Right lobe of liver (tissue), 4 donors: ENCODE results near the gene ARSG.

Source experiments
- POLR2A ChIP-seq: fragments of 450-650 bp; IDR thresholded peaks from one replicate; pipeline ENCODE4 v1.6.1; 2017; ENCODE audit warnings: antibody characterized with exemption, mild to moderate bottlenecking
- TF ChIP-seq, protein P1 (sequence below), 4 donors: fragments of 200-600 bp in 3 of 4; fragments of 450-650 bp in 1 of 4; IDR thresholded peaks; one replicate each; pipeline versions ENCODE4 v1.5.1 to v1.8.0; 2016 to 2022; ENCODE audit warnings: antibody characterized with exemption in 4 of 4, mild to moderate bottlenecking in 2 of 4
- donor health status: DM: no; HTN: no; CAD: no.
- donor health status: DM: no; HTN: no; CAD: no.
- donor health status: DM: no; HTN: yes; CAD: no.

DNA sequence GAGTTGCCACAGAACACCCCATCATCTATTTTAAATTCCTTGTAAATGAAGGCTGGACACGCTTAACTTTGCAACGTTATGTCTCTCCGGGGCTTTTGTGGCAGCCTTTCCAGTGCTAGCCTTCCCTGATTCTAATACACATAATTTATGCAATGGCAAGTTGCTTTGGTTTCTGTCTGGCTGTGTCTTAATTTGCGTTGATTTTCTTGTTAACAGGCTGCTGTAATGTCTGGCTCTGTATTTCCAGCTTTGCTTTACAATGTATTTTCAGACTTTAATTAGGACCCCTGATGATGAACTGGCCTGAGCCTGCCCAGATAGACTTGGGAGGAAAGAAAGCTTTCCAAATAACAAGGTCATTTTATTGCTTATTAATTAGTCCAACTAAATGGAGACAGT lies 30.3 kb downstream of the ARSG start:
- TF ChIP-seq, protein P1, sequence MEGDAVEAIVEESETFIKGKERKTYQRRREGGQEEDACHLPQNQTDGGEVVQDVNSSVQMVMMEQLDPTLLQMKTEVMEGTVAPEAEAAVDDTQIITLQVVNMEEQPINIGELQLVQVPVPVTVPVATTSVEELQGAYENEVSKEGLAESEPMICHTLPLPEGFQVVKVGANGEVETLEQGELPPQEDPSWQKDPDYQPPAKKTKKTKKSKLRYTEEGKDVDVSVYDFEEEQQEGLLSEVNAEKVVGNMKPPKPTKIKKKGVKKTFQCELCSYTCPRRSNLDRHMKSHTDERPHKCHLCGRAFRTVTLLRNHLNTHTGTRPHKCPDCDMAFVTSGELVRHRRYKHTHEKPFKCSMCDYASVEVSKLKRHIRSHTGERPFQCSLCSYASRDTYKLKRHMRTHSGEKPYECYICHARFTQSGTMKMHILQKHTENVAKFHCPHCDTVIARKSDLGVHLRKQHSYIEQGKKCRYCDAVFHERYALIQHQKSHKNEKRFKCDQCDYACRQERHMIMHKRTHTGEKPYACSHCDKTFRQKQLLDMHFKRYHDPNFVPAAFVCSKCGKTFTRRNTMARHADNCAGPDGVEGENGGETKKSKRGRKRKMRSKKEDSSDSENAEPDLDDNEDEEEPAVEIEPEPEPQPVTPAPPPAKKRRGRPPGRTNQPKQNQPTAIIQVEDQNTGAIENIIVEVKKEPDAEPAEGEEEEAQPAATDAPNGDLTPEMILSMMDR (IDR thresholded peaks at IDR 0.05): no peak
- TF ChIP-seq POLR2A: no peak
